Adrenal gland (tissue), 12 donors: ENCODE data around the gene SEPTIN11. TPM values are rescaled to one million over a fixed set of nuclear protein-coding genes. Genes with fewer than 3 reads are reported as not detected.

Experiments used
- DNase-seq, 7 donors: peaks; one replicate each; pipeline ENCODE4 v3.0.0-alpha.2; 2019 to 2020
- H3K27ac ChIP-seq, 5 donors: fragments of 200-600 bp; sonication (generic) in 4 of 5; 1 replicate in 3 of 5; 2 replicates in 2 of 5; pipeline versions ENCODE4 v1.5.1 to v1.8.0; 2016 to 2020; ENCODE audit warnings: mild to moderate bottlenecking in 1 of 5
- H3K27me3 ChIP-seq: fragments of 200-600 bp; 2 replicates; pipeline ENCODE4 v1.8.0; 2021
- H3K36me3 ChIP-seq, 2 donors: fragments of 200-600 bp; replicated peaks in 1 of 2; 1 replicate in 1 of 2; 2 replicates in 1 of 2; pipeline versions ENCODE4 v1.5.1 to v1.8.0; 2018 to 2022
- H3K4me1 ChIP-seq, 2 donors: fragments of 200-600 bp; replicated peaks in 1 of 2; 1 replicate in 1 of 2; 2 replicates in 1 of 2; pipeline versions ENCODE4 v1.5.1 to v1.8.0; 2018 to 2021
- H3K4me3 ChIP-seq, 4 donors: fragments of 200-600 bp; sonication (generic) in 3 of 4; one replicate each; pipeline ENCODE4 v1.5.1; 2016 to 2018
- H3K9me3 ChIP-seq, 3 donors: fragments of 200-600 bp; sonication (generic) in 1 of 3; replicated peaks in 1 of 3; 1 replicate in 2 of 3; 2 replicates in 1 of 3; pipeline versions ENCODE4 v1.5.1 to v1.8.0; 2016 to 2021
- CTCF ChIP-seq, 6 experiments: fragments of 450-650 bp in 4 of 6; fragments of 200-600 bp in 2 of 6; sonication (generic) in 1 of 6; IDR thresholded peaks; 1 replicate in 5 of 6; 2 replicates in 1 of 6; pipeline versions ENCODE4 v1.5.1 to v1.8.0; 2016 to 2021; ENCODE audit warnings: antibody characterized with exemption in 6 of 6, mild to moderate bottlenecking in 2 of 6, moderate library complexity in 1 of 6
- POLR2A ChIP-seq, 2 donors: fragments of 450-650 bp; IDR thresholded peaks; one replicate each; pipeline ENCODE4 v1.6.1; 2017; ENCODE audit warnings: antibody characterized with exemption in 2 of 2, mild to moderate bottlenecking in 2 of 2, moderate library complexity in 1 of 2
- WGBS, 4 donors: extraction: QIAGEN DNeasy Blood & Tissue Kit in 2 of 4; methylation state at CpG; one replicate each; pipeline versions ENCODE4 v1.1.5 to v1.1.7; 2013 to 2017; 5-methylcytosine and 5-hydroxymethylcytosine counted together
- intact Hi-C, 2 donors: fragments of 100-400 bp; cut with DNase I; formaldehyde crosslinking; loops; one replicate each; pipeline versions ENCODE4 v1.14.1 to v1.15.0; 2022 to 2023
- polyA plus RNA-seq, 3 donors: library from polyadenylated mRNA; stranded (reverse); fragments of 200-250 nt in 2 of 3; fragments of 350-450 nt in 1 of 3; fragmentation: Illumina TruSeq in 1 of 3; extraction: RNeasy Lipid Tissue Mini Kit (QIAGEN cat#74804) in 1 of 3; gene quantifications; one replicate each; pipeline ENCODE4 v1.2.3, GENCODE V29; 2013 to 2014
- total RNA-seq, 9 donors: library from RNA; depleted of rRNA in 4 of 9; stranded (reverse); fragments of >200 nt in 4 of 9; fragments of 120-200 nt in 1 of 9; fragmentation: NEBNext Ultra II Directional in 1 of 9; extraction: Animal tissue kit (Norgen Biotek cat#: 25700) in 1 of 9; gene quantifications; one replicate each; pipeline versions ENCODE4 v1.1.0 to v1.2.4, GENCODE V29; 2013 to 2023
- donor health status: healthy with polysubstance abuse.
- donor health status: Bipolar disorder and iron deficiency.
- donor health status: DM: yes; HTN: yes; CAD: no.
- donor health status: DM: no; HTN: no; CAD: no.
- donor health status: DM: no; HTN: no; CAD: no.
- donor health status: DM: yes; HTN: yes; CAD: no.

SEPTIN11 gene
- total and polyA plus RNA-seq, 12 donors, result 12.5 to 49.1 (median 31.5) TPM

- intact Hi-C loops, result no loop called here
- TF ChIP-seq POLR2A (IDR thresholded peaks at IDR 0.05) (no peak), CTCF (IDR thresholded peaks at IDR 0.05) (no peak)
Observed at GRCh38 chr4:76905521-76905920, 44.0 kb upstream of the SEPTIN11 start.

GRCh38 chr4:76909711-76910110 lies 39.8 kb upstream of the SEPTIN11 start:
- no peak for DNase-seq
- Histone ChIP-seq H3K4me3 (no peak overlapping the region), H3K27me3 (no peaks in the 10 kb centered on the region), H3K9me3 (no peaks in the 10 kb centered on the region), H3K27ac (no peak overlapping the region), H3K4me1 (no peaks in the 10 kb centered on the region), H3K36me3 (no peaks in the 10 kb centered on the region)
- TF ChIP-seq POLR2A (IDR thresholded peaks at IDR 0.05) (no peak), CTCF (IDR thresholded peaks at IDR 0.05) (no peak)
- intact Hi-C loops, result no loop called here
- WGBS, 4 donors, result 95 to 100% (median 96%) methylated on average over 1 of the region's 1 CpG

More at GRCh38 chr4:76905521-76905920, 44.0 kb upstream of the SEPTIN11 start:
- no peak for DNase-seq
- Histone ChIP-seq H3K4me1 (no peaks in the 10 kb centered on the region), H3K27ac (no peak overlapping the region), H3K4me3 (no peak overlapping the region), H3K36me3 (no peaks in the 10 kb centered on the region), H3K27me3 (no peaks in the 10 kb centered on the region), H3K9me3 (no peaks in the 10 kb centered on the region)
- 66 to 71% (median 68%) methylated on average over 1 of the region's 1 CpG for WGBS, 4 donors

GRCh38 chr4:76920715-76921114 lies 28.8 kb upstream of the SEPTIN11 start:
- intact Hi-C loops, result no loop called here
- no peak overlapping the region for H3K4me3 ChIP-seq
- H3K27ac ChIP-seq, result no peak overlapping the region
- H3K27me3 ChIP-seq, result no peaks in the 10 kb centered on the region
- no peaks in the 10 kb centered on the region for H3K4me1 ChIP-seq
- TF ChIP-seq POLR2A (IDR thresholded peaks at IDR 0.05), result no peak
- no peak for TF ChIP-seq CTCF (IDR thresholded peaks at IDR 0.05)
- no peaks in the 10 kb centered on the region for H3K36me3 ChIP-seq
- DNase-seq, result no peak
- H3K9me3 ChIP-seq, result no peaks in the 10 kb centered on the region

- DNase-seq, result no peak
- no peak for TF ChIP-seq POLR2A (IDR thresholded peaks at IDR 0.05)
- H3K27me3 ChIP-seq, result no peaks in the 10 kb centered on the region
- no peaks in the 10 kb centered on the region for H3K36me3 ChIP-seq
- H3K4me3 ChIP-seq, result no peak overlapping the region
- no peak overlapping the region for H3K27ac ChIP-seq
- H3K9me3 ChIP-seq, result no peaks in the 10 kb centered on the region
- WGBS, 4 donors, result 88 to 96% (median 94%) methylated on average over 5 of the region's 5 CpGs
- H3K4me1 ChIP-seq, result no peaks in the 10 kb centered on the region
- intact Hi-C loops, result no loop called here
Observed at GRCh38 chr4:76923619-76924357, 25.8 kb upstream of the SEPTIN11 start.

- no peaks in the 10 kb centered on the region for H3K36me3 ChIP-seq
- DNase-seq, result no peak
- no peak overlapping the region for H3K4me3 ChIP-seq
- no peaks in the 10 kb centered on the region for H3K9me3 ChIP-seq
- TF ChIP-seq POLR2A (IDR thresholded peaks at IDR 0.05), result no peak
- no peak for TF ChIP-seq CTCF (IDR thresholded peaks at IDR 0.05)
- 87 to 98% (median 95%) methylated on average over 6 of the region's 6 CpGs for WGBS, 4 donors
- no peak overlapping the region for H3K27ac ChIP-seq
- no peaks in the 10 kb centered on the region for H3K4me1 ChIP-seq
- intact Hi-C loops, result no loop called here
- no peaks in the 10 kb centered on the region for H3K27me3 ChIP-seq
Observed at GRCh38 chr4:76926841-76927240, 22.7 kb upstream of the SEPTIN11 start.
